Activated naive CD8-positive, alpha-beta T cell (primary cell): Measurements from ENCODE around the gene STAMBP.

Experiments
- H3K27ac Mint-ChIP-seq: one replicate; pipeline ENCODE4 v1.8.0; 2021; ENCODE audit warnings: mixed read lengths
- H3K27me3 Mint-ChIP-seq: one replicate; pipeline ENCODE4 v1.8.0; 2021; ENCODE audit warnings: mixed read lengths
- H3K36me3 Mint-ChIP-seq: one replicate; pipeline ENCODE4 v1.8.0; 2021; ENCODE audit warnings: mixed read lengths
- H3K4me1 Mint-ChIP-seq: one replicate; pipeline ENCODE4 v1.8.0; 2021; ENCODE audit warnings: low read depth, mixed read lengths
- H3K4me3 Mint-ChIP-seq: one replicate; pipeline ENCODE4 v1.8.0; 2021; ENCODE audit warnings: mild to moderate bottlenecking, mixed read lengths
- H3K9me3 Mint-ChIP-seq: one replicate; pipeline ENCODE4 v1.8.0; 2021; ENCODE audit warnings: low read depth, mixed read lengths

STAMBP gene

DNA sequence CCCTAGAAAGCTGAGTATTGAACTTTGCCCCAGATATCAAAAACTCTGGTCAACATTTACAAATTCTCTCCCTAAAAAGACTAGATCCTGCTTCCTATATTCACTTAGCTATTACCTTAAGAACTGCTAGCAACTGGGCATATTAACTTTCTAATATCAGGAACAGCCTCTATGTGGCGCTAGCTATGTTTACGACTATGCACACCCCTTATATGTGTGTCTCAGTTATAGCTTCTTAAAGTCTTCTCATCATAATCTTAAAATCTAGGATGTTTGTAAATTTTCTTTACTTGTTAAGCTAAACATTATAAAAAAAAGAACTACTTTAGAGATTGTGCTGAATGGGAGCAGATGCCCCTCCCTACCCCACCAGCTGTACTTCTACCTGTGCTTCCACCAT is 1.7 kb upstream of the STAMBP start:
- Mint-ChIP-seq H3K27ac (no peak overlapping the region), H3K4me1 (peaks cover 44% of the 10 kb centered on the region), H3K4me3 (peak overlapping the region; percentile 96), H3K36me3 (no peaks in the 10 kb centered on the region), H3K27me3 (no peaks in the 10 kb centered on the region), H3K9me3 (no peaks in the 10 kb centered on the region)

DNA sequence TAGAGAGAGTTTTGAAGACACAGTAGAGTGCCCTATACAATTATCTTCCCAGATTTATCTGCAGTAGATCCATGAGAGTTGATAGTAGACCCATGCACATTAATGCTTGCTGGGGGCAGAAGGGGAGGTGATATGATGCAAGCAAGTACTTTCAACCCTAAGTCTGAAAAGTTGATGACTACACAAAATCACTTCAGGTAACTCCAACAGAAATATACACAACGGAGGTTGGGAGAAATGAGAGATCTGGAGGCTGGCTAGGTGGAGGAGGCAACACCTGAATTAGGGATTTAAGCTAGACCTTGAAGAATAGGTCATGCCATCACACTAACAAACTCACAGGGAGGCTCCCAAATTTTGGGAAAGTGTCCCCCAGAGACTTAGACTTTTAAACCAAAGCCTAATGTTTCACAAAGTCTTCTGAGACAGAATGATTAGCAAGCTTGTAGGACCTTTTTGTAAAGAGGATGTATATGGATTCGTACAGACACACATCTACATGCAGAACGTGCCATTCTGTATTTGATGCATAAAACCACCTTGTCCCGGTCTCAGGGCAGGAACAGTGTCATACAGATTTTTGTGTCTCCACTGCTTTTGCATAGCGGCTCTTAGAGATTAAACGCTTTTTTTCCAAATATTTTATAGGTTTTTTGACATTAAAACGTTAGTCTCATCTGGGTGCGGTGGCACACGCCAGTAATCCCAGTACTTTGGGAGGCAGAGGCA is 937 bp upstream of the STAMBP start:
- H3K4me3 Mint-ChIP-seq = peak overlapping the region; percentile 96
- H3K27me3 Mint-ChIP-seq = no peaks in the 10 kb centered on the region
- H3K4me1 Mint-ChIP-seq = peaks cover 52% of the 10 kb centered on the region
- peaks cover 5% of the 10 kb centered on the region for H3K36me3 Mint-ChIP-seq
- H3K27ac Mint-ChIP-seq = peak overlapping the region; percentile 74
- H3K9me3 Mint-ChIP-seq = no peaks in the 10 kb centered on the region

DNA sequence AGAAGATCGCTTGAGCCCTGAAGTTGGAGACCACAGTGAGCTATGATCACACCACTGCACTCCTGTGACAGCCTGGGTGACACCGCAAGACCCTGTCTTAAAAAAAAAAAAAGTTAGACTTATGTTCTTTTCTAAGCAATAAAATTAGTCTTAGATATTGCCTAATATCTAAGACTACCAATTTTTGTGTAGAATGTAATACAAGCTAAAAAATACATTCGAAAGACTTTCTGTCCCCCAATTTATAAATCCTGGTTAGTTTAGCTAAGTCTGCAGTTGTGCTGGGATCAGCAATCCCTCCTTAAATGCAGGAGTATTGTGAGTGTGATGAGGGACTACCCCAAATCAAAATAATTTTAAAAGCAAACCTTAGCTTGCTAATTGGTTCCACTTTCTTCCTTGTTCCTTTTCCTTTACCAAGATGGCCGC is 358 bp upstream of the STAMBP start:
- Mint-ChIP-seq H3K4me1 (peaks cover 55% of the 10 kb centered on the region), H3K4me3 (peak overlapping the region; percentile 96), H3K36me3 (peaks cover 6% of the 10 kb centered on the region), H3K9me3 (no peaks in the 10 kb centered on the region), H3K27me3 (no peaks in the 10 kb centered on the region), H3K27ac (peak overlapping the region; percentile 98)

DNA sequence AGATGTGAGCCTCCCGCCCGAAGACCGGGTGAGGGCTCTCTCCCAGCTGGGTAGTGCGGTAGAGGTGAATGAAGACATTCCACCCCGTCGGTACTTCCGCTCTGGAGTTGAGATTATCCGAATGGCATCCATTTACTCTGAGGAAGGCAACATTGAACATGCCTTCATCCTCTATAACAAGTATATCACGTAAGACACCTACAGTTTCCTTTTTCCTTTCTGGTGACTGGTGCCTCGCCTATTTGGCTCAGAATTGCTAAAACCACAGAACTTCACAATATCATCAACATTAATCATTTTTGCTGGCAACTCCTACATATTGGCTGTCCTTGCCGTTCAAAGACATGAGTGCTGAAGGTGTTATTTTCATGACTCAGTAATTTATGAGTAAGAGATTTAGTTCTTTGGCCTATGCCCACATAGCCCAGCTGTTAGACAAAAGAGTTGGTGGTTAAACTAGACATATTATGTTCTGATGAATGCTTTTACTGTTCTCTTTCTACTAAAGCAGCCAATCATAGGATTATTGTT is 2.2 kb downstream of the STAMBP start:
- Mint-ChIP-seq H3K4me1 (peaks cover 60% of the 10 kb centered on the region), H3K27ac (peak overlapping the region; percentile 98), H3K27me3 (no peaks in the 10 kb centered on the region), H3K36me3 (peaks cover 6% of the 10 kb centered on the region), H3K9me3 (no peaks in the 10 kb centered on the region), H3K4me3 (peak overlapping the region; percentile 76)

DNA sequence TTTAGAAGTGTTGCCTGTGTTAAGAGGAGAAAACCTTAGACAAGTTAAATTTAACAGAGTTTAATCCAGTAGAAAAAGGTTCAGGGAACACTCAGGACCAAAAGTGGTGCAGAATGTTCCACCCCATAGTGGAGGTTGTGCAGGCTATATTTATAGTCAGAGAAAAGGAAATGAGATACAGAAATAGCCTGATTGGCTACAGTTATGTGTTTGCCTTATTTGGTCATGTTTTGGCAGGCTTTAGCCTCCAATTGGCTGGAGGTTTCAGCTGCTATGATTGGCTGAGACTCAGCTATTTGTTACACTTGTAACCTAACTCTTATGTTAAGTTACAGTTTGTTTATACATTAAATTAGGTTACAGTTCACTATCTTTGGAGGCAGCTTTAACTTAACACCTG is 4.2 kb downstream of the STAMBP start:
- H3K9me3 Mint-ChIP-seq = no peaks in the 10 kb centered on the region
- no peaks in the 10 kb centered on the region for H3K27me3 Mint-ChIP-seq
- H3K27ac Mint-ChIP-seq = peak overlapping the region; percentile 41
- H3K4me1 Mint-ChIP-seq = peaks cover 55% of the 10 kb centered on the region
- no peak overlapping the region for H3K4me3 Mint-ChIP-seq
- H3K36me3 Mint-ChIP-seq = peaks cover 6% of the 10 kb centered on the region

DNA sequence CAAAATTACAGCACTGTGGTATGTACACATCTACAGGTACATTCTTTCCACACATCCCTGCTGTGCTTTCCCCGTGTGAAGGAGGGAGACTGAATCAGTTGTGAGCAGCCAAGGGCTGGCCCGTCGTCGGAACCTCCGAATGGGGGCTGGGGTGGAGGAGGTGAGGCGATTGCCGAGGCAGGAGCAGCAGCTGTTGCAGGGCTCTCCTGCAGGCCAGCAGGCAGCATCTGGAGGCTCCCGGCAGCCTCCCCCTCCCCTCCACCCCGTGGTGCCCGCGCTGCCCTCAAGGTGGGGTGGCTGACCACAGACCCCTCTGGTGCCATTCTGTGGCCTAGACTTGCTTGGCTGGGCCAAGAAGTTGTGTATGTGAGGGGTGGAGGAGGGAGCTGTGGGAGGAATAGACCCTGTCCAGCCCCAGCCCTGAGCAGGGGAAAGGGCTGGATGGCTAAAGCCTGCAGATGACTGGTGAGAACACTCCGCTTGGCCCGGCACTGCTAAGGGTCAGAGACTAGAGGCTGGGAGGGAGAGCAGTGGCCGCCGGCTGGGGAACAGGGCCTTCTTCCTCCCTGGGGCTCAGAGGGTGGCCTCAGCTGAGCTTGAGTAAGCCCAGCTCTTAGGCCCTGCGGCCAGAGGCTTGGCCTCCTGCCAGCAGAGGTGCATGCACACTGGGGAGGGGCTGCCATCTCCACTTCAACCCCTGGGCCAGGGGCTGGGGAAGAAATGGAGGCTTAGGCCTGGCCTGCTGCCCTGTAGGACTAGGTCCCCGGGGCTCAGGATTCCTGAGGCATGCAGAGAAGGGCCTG is 7.6 kb downstream of the STAMBP start:
- peaks cover 8% of the 10 kb centered on the region for H3K36me3 Mint-ChIP-seq
- no peaks in the 10 kb centered on the region for H3K9me3 Mint-ChIP-seq
- H3K4me1 Mint-ChIP-seq = peaks cover 33% of the 10 kb centered on the region
- no peak overlapping the region for H3K4me3 Mint-ChIP-seq
- no peaks in the 10 kb centered on the region for H3K27me3 Mint-ChIP-seq
- H3K27ac Mint-ChIP-seq = no peak overlapping the region

DNA sequence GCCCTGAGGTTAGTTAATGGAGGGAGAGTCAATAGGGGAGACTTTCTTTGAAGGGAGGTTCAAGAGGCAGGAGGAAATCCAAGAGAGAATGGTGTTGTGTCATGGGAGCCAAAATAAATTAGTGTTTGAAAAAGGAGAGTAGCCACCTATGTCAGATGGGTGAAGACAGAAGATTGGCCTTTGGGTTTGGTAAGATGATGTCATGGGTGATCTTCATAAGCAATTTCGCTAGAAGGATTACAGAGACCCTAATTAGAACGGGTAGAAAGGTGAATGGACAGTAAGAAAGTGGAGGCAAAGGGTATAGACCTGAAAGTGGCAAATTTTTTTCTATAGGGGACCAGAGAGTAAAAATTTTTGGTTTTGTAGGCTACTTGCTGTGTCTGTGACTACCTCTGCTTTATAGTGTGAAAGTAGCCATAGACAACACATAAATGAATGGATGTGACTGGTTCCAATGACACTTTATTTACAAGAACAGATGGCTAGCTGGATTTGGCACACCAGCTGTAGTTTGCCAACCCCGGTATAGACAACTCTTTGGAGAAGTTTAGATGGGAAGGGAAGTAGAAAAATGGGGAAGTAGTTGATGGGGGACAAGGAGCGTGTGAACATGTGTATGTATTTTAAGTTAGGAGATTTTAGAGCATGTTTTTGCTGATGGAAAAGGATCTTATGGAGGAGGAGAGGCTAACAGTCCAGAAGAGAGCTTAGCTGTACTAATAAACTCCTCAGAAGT is 9.3 kb downstream of the STAMBP start:
- Mint-ChIP-seq H3K36me3 (peaks cover 2% of the 10 kb centered on the region), H3K4me3 (no peak overlapping the region), H3K9me3 (no peaks in the 10 kb centered on the region), H3K27me3 (no peaks in the 10 kb centered on the region), H3K4me1 (peaks cover 24% of the 10 kb centered on the region), H3K27ac (peak overlapping the region; percentile 46)

DNA sequence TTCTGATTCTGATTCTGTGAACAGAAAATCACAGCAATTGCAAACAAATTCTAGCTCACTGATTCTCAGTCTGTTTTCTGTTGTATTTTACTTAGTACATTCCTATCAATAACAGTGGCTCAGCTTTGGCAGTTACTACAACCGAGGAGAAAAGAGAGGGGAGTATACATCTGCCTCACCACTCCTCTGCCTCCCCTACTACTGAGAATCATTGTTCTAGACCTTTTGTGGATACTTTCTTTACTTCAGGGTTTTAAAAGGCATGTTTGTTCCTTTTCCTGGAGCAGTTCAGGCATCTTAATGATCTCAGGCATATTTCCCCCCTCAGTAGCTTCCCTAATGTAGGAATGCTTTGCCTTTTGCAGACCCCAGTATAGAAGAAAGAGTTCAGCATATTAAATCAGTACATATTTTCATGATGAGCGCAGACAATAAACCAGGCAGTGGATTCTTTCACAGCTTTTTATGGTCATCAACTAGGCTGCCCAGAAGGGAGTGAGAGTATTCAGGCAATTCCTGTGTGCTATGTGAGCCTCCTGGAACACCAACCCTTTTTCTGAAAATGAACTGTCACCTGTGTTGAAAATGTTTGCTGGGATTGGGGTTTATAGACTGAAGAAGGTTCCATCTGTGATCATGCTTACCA is 10.3 kb downstream of the STAMBP start:
- no peak overlapping the region for H3K27ac Mint-ChIP-seq
- no peak overlapping the region for H3K4me3 Mint-ChIP-seq

DNA sequence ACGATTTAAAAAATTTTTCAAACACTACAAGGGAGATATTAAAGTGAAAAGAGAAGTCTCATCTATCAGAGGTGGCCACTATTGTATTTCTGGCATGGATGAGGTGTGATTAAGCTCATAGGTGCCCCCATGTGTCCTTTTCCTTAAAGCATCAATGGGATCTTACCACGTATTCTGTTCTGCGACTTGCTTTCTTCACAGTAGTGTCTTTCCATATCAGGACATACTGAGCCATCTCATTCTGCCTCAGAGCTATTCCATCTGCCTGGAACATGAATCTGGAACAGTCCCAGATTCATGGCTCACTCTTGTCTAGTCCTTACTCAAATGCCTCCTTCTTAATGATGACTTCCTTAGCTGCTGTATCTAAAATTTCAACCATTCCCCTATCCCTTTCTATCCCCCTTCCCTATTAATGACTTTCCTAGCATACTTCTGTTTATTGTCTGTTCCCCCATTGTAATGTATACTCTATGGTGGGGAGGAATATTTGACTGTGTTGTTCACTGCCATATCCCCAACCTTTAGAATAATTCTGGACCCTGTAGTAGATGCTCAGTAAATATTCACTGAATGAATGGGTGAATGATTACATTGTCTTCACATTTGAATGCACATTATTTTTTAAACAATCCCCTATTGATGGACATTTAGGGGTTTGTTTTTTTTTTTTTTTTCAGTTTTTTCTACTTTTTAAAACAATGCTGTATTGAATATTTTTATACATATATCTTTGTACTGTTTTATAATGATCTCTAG is 11.1 kb downstream of the STAMBP start:
- Mint-ChIP-seq H3K4me1 (peaks cover 21% of the 10 kb centered on the region), H3K4me3 (no peak overlapping the region), H3K36me3 (peaks cover 2% of the 10 kb centered on the region), H3K27ac (no peak overlapping the region), H3K9me3 (no peaks in the 10 kb centered on the region), H3K27me3 (no peaks in the 10 kb centered on the region)

More for the DNA sequence above, 10.3 kb downstream of the STAMBP start:
- Mint-ChIP-seq H3K36me3 (peaks cover 2% of the 10 kb centered on the region), H3K9me3 (no peaks in the 10 kb centered on the region), H3K27me3 (no peaks in the 10 kb centered on the region), H3K4me1 (peaks cover 22% of the 10 kb centered on the region)

DNA sequence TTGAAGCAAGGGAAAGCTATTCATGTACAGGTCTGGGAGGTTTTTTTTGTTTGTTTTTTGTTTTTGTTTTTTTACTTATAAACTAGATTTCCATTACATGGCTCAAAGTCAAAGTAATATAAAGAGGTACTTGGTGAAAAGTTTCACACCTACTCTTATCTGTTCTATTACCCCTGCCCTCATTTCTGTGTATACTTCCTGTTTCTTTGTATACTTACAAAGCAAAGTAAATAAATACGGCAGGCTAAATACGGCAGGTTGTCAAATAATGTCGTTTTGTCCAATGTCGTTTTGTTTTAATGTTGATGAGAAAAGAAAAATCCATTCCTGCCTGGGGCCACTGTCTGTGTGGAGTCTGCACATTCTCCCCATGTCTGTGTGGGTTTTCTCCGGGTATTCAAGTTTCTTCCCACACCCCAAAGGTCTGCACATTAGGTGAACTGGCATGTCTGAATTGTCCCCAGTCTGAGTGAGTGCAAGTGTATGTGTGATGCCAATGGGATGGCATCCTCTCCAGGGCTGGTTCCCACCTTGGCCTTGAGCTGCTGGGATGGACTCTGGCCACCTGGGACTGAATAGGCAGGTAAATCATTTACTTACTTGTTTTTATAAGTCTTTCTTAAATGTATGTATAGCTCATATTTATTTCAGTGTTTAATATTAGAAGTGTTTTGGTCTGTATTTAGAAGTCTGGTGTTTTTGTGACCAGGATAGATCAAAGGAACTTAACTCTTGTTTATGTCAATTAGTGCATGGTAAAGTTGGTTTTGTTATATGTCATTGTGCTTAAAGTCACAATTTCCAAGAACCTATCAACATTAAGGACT is 13.4 kb downstream of the STAMBP start:
- Mint-ChIP-seq H3K4me1 (peaks cover 17% of the 10 kb centered on the region), H3K4me3 (no peak overlapping the region), H3K27me3 (no peaks in the 10 kb centered on the region), H3K36me3 (peaks cover 4% of the 10 kb centered on the region), H3K9me3 (no peaks in the 10 kb centered on the region), H3K27ac (peak overlapping the region; percentile 38)

DNA sequence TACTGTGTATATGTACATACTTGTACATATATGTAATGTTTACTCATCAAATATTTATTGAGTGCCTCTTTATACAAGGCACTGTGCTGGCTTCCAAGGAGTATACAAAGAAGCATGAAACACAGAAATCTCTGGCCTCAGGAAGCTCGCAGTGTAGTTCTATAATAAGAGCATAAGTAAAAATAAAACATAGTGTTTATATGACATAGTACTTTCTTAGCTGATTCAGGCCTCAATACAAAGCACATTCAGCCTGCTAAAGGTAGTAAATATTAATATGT is 13.9 kb downstream of the STAMBP start:
- no peak overlapping the region for H3K27ac Mint-ChIP-seq
- H3K9me3 Mint-ChIP-seq = no peaks in the 10 kb centered on the region
- no peak overlapping the region for H3K4me3 Mint-ChIP-seq
- H3K27me3 Mint-ChIP-seq = no peaks in the 10 kb centered on the region
- H3K36me3 Mint-ChIP-seq = peaks cover 4% of the 10 kb centered on the region
- peaks cover 16% of the 10 kb centered on the region for H3K4me1 Mint-ChIP-seq

DNA sequence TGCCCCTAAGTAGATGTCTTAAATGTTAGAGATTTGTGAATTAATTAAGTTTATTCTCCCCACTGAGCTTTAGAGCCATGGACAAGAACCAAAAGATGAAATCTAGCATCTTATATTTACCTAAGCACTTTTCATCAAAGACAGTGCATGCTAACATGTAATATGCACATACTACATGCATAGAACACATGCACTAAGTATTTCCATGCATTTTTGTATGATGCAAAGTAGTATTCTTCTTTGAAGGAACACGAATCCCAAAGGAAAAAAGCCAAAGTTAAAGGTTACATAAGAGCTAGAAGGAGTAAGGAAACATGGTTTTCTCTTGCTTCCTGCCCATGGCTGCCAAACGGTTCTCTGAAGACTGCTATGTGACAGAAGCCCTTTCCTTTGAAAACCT is 15.3 kb downstream of the STAMBP start:
- Mint-ChIP-seq H3K36me3 (peaks cover 4% of the 10 kb centered on the region), H3K27ac (no peak overlapping the region)

DNA sequence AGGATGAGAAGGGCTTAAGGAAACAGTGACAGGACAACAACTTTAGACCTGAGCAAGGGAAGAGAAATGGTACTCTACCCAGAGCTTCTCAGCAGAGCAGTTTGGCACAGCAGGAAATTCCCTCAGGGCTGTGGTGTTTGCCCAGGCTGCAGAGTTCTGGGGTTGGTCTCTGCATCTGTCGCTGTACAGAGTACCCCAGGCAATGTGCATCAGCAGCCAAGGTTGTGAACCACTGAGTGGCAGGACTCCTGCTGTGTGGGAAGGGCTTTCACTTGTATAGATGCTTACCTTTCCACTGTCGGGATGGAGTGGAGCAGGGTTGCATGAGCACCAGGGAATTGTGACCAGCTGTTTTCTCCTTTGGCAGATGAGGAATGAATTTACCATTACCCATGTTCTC is 21.2 kb downstream of the STAMBP start:
- Mint-ChIP-seq H3K36me3 (peaks cover 9% of the 10 kb centered on the region), H3K27me3 (no peaks in the 10 kb centered on the region), H3K27ac (no peak overlapping the region), H3K9me3 (no peaks in the 10 kb centered on the region), H3K4me3 (no peak overlapping the region), H3K4me1 (peaks cover 4% of the 10 kb centered on the region)

More for the DNA sequence above, 15.3 kb downstream of the STAMBP start:
- Mint-ChIP-seq H3K9me3 (no peaks in the 10 kb centered on the region), H3K27me3 (no peaks in the 10 kb centered on the region), H3K4me3 (no peak overlapping the region), H3K4me1 (peaks cover 9% of the 10 kb centered on the region)
